GM18858 (cell line): ENCODE measurements around the gene USP26.
"Not testable (repeated sequence)": the region's sequence is repeated elsewhere in the genome, so short reads cannot be mapped to it uniquely, and the experiment has no call there.

Experiments used
- ATAC-seq: cut with Tn5 transposase; IDR thresholded peaks from one replicate; pipeline ENCODE4 v1.9.1; 2021; ENCODE audit not compliant: unreplicated experiment

The USP26 gene

GRCh38 chrX:133033010-133033409 lies 63.9 kb downstream of the USP26 start:
- ATAC-seq, result no peak

DNA sequence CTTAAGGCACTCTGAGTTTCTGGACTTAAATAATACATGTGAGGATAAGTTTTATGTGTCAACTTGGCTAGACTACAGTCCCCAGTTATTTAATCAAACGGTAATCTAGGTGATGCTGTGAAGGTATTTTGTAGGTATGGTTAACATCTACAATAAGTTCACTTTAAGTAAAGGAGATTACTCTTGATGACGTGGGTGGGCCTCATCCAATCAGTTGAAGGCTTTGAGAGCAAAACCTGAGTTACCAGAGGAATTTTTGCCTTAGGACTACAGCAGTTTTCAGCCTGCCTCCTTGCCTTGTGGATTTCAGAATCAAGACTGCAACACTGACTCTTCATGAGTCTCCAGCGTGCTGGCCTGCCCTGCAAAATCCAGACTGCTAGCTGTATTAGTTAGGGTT lies 78.7 kb downstream of the USP26 start:
- no peak for ATAC-seq

- no peak for ATAC-seq
Observed at GRCh38 chrX:133007458-133007857, 89.5 kb downstream of the USP26 start.

DNA sequence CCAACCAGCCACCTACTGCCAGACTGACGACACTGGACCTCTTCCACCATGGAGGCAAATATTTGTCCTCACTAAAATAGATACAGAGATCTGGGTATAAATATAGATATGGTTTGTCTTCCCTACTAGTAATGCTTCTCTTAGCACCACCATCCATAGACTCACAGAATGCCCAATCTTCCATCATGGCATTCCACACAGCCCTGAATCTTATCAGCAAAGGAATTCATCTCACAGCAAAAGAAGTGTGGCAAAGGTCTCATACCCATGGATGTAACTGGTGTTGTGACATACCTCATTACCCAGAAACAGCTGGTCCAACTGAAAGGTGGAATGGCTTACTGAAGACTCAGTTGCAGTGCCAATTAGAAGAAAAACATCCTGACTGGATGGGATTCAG lies 91.3 kb downstream of the USP26 start:
- no peak for ATAC-seq

GRCh38 chrX:133005042-133005441 lies 91.9 kb downstream of the USP26 start:
- ATAC-seq, result no peak

DNA sequence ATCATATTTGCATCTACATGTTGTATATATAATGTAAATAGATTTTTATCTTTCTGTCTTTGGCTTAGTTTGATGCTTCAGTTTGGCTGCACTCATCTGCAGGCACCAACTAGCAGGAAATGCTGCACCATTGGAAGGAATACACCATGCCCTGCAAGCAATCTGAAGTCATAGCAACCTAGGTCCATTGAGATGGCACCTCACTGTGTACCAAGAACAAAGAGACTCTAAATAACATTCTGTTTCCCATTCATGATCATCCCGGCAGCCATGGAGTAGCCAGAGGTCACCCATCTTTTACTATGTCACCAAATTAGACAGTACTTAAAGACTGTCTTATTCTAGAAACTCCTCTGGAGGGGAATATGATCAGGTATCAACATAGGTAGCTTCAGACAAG lies 97.7 kb downstream of the USP26 start:
- ATAC-seq, result no peak

DNA sequence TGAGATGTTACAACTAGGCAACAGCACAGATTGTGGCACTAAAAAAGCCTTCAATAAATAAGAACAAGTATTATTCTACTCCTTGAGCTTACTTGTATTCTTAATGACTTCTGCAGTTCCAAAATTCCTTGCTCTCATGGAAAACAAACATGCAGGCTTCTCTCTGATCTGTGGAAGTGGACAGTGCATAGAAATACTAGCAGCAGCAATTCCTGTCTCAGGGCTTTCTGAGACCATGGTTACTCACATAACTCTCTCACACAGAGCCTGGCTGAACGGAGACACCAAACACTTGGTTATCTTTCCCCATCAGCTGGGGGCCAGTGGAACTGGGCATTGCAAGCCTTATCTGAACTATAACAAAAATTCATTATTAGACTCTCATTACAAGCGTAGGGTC lies 106.1 kb downstream of the USP26 start:
- no peak for ATAC-seq

DNA sequence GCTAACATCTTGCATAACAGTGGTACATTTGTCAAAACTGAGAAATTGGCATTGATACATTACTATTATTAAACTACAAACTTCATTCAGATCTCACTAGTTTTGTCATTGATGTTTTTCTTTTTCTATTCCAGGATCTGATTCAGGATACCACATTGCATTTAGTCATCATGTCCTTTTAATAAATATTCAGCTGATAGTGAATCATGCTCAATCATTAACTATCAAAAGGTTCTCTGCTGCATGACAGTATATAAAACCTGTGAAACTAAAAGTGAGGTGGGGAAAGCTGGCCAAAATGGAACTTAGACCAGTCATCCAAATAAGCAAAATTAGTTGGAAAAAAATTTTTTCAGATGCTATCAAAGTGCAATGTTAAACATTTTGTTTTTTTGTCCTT lies 110.4 kb downstream of the USP26 start:
- no peak for ATAC-seq

- no peak for ATAC-seq
Observed at GRCh38 chrX:132984058-132984650, 112.8 kb downstream of the USP26 start.

DNA sequence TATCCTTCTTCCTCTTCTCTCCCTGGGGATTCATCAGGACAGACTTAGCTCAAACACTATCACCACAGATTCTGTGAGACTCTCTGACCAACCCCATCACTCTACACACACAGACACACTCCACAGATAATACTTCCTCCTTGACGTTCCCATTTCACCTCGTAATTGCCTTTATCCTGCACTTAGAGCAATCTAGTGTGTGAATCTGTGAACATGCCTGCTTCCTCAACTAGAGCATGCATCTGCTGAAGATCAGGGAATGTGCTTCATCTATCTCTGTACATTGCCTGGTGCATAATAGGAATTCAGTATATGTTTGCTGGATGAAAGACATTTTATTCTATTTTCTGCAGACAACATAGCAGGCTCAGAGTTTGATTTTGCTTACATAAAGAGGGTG lies 113.4 kb downstream of the USP26 start:
- ATAC-seq, result no peak

DNA sequence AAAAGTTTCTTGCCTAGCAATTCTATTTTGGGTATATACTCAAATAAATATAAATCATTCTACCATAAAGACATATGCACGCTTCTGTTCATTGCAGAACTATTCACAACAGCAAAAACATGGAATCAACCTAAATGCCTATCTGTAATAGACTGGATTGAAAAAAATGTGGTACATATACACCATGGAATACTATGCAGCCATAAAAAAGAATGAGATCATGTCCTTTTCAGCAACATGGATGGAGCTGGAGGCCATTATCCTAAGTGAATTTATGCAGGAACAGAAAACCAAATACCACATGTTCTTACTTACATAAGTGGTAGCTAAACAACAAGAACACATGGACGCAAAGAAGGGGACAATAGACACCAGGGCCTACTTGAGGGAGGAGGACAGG lies 116.9 kb downstream of the USP26 start:
- not testable (repeated sequence) for ATAC-seq
